ENCODE data around the gene CPXM2.
"Not testable (repeated sequence)": the region's sequence is repeated elsewhere in the genome, so short reads cannot be mapped to it uniquely, and the experiment has no call there.

The CPXM2 gene

DNA sequence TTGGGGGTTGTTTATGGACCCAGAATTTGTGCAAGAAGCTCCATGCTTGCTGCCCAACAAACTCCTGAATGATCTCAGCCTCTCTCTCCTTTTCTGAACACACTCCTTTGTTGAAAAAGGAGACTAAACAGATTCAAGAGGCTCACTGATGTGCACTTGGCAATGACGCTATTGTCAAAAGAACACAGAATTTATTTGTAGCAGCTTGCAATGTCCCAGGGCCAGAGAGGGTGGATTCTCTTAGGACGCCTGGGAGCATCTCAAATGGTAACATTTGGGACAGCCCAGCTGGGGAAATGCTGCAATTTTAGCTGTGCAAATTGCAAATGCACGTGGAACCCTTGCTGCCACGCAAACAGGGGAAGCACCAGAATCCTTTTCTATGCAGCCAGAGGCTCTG, 145.5 kb downstream of the CPXM2 start:
- FAIRE-seq: no peak

DNA sequence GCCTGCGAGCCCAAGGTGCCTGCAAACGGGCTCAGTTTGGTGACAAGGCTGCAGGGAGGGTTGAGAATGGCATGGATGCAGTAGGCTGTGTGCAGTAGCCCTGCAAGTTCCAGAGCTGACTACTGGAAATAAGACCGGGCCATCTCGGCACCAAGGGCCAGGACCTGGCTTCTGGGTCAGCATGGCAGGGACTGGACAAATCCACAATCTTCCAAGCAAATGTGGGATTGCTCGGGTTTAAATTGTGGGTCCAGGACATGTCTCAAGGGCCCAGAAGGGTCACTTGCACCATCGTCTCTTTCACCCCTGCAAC, 147.4 kb downstream of the CPXM2 start:
- DNase-seq (ENCODE audit: low spot score) (no peak), FAIRE-seq (no peak)

More for the DNA sequence above, 145.5 kb downstream of the CPXM2 start:
- no peak for DNase-seq (ENCODE audit: low spot score)

DNA sequence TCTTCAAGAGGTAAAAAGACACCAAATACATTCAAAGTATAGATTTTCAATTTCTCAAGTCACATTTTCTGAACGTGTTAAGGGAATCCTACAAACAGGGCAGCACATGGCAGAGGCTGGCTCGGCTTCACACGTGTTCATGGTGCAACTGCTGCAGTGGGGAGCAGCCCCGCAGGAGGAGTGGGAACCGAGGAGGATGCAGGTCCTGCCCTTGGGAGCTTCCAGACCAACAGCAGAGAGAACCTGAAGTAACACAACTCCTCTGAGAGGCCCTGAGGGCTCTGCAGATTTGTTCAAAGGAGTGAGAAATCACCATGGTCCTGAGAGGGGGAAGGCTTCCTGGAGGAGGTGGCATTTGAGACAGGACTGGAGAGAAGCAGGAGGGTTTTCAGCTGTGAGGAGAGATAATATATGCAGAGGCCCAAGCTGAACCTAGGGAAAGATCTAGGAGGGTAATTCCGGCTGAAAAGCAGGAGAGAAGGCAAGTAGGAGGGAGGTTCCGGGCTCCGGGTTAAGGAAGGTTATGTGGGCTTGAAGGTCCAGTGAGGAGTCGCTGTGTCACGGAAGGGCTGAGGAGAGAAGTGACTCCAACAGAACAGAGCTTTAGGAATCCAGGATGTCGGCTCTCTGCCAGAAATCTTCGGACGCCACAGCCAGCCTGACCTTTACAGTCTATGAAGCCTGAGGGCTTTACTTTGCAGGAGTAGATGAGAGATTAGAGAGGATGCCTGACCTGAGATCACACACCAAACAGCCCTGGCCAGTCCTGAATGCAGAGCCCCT, 148.0 kb downstream of the CPXM2 start:
- DNase-seq (ENCODE audit: low spot score): no peak
- no peak for FAIRE-seq

DNA sequence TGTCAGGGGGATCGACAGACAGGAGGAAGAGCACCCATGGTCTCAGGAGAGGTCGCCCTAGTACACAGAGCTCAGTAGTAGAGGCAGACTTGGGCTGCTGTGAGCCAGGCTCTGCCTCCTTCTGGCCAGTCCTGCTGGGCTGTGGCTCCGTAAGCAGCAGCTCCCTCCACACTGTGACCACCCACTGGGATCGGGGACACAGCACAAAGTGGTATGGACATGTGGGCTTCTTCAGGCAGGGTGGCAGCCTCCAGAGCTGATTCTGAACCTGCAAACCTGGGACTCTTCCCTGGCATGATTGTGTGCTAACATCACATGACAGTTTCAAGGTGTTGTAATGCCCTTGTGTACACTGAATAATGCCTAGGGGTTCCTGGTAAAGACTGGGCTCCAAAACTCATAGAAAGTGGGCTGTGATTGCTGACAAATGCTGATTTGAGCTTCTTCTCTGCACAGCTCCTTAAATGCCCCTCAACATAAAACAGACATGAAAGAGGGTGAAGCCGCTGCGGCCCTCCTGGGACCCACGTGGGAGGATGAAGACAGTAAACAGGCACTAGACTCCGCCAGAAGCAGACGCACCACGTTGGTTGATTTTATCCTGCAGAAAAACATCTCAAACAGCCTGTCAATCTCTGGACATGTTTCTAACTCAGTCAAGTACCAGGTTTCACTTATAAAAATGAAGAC, 148.7 kb downstream of the CPXM2 start:
- FAIRE-seq (no peak), DNase-seq (ENCODE audit: low spot score) (no peak)

DNA sequence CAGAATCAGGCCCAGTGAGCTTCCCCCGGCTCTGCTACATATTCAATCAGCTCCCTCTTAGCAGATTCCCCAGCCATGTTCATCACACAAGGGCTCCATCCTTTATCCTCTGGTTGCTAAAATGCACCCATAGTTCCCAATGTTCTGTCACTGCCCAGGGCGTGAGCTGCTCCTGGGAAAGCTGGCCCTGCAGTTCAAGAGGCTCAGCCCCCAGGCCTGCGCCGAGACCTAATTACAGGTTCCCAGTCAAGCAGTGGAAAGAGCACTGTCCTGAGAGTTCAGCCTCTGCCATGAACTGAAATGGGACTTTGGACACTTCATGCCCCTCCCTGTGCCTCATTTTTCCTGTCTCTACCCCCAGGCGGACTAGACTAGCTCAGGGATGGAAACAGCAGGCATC, 149.9 kb downstream of the CPXM2 start:
- FAIRE-seq (no peak), DNase-seq (ENCODE audit: low spot score) (no peak)

DNA sequence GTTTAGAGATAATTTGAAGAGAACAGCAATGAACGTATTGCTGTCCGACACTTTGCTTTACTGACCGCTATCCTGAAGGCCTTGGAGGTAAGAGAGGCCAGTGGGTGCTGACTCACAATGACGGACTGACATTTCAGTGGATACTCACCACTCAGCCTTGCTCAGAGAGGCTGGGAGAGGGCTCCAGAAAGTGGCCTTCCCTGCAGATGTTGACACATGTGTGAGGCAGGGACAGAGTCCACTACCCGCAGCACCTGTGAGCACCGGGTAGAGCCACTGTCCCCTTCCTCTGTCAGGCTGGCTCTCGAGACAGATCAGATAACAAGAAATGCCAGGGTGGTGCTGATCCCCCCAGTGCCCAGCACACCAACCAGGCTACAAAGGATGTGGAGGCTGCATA, 150.5 kb downstream of the CPXM2 start:
- FAIRE-seq: no peak
- DNase-seq (ENCODE audit: low spot score): no peak

DNA sequence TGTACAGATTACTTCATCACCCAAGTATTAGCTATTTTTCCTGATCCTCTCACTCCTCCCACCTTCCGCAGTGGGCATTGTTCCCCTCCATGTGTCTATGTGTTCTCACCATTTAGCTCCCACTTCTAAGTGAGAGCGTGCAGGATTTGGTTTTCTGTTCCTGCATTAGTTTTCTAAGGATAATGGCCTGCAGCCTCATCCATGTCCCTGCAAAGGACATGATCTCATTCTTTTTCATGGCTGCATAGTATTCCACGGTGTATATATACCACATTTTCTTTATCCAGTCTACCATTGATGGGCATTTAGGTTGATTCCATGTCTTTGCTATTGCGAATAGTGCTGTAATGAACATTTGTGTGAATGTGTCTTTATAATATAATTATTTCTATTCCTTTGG, 154.7 kb downstream of the CPXM2 start:
- not testable (repeated sequence) for FAIRE-seq; DNase-seq (ENCODE audit: low spot score)

DNA sequence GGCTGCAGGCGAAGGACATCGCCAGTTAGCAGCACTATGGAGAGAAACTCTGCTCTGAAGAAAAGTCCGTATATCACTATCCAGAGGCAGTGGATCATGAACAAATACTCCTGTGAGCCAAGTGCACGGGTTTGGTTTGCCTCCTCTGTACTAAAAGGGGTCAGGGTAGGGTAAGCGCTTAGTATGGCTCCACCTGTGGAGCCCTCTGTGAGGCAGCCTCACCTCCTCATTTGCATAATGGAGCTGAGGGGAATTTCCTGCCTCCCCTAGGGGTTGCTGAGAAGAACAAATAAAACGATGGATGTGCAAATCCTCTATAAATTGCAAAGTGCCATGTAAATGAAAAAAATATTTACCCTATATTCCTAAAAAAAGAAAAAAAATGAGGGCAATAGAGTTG, 162.1 kb downstream of the CPXM2 start:
- FAIRE-seq (no peak), DNase-seq (ENCODE audit: low spot score) (no peak)

DNA sequence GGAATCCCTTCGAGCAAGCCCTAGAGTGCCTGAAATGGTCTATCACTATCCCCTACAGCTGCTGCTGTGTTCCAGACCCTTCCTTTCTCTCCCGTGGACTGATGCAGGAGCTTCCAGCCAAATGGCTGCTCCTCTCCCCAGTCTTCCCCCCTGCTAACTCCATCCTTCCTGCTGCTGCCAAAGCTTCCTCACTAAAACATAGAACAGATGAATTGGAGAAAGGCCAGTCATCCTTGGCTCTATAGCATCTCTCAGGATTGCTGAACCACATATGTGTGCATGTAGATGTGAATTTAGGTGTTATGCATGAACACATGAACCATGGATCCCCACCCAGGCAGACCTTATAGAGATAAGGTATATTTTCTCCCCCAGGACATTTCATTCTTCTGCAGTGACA, 164.8 kb downstream of the CPXM2 start:
- FAIRE-seq (no peak), DNase-seq (ENCODE audit: low spot score) (no peak)

DNA sequence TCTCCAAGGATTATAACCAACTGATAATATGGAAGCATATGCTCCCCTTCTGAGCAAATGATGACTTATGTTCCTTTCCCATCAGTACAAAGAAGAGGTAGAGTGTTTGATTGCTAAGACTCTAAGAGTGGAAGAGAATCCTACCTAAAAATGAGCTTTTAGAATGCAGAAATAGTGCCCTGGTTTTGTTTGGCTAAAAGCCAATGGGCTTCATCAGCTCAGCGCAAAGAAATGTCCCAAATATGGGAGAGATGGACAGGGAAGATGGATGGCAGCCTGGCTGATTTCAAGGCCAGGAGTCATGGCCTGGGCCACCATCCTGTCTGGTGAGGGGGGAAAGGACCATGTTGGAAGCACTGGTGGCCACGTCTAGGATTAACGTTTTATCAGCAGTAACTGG, 165.2 kb downstream of the CPXM2 start:
- DNase-seq (ENCODE audit: low spot score): no peak
- peak; percentile 52 for FAIRE-seq

DNA sequence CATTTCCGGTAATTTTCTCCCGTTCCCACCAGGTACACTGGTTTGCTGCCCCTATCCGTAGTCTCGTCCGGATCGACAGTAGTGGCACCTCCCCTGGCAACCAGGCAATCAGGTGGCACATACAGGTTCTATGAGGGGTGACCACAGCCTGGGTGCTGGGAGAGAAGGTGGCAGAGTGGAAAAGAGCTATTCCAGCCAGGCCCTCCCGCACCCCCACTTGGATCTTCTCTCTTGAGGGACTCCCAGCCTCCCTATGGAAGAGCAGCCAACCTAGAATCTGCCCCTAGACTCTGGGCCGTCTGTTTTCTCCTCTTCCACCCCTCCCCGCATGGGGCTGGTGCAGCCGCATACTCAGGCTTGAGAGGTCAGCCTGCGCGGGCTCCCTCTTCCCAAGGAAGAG, 166.9 kb downstream of the CPXM2 start:
- DNase-seq (ENCODE audit: low spot score): no peak
- FAIRE-seq: no peak

DNA sequence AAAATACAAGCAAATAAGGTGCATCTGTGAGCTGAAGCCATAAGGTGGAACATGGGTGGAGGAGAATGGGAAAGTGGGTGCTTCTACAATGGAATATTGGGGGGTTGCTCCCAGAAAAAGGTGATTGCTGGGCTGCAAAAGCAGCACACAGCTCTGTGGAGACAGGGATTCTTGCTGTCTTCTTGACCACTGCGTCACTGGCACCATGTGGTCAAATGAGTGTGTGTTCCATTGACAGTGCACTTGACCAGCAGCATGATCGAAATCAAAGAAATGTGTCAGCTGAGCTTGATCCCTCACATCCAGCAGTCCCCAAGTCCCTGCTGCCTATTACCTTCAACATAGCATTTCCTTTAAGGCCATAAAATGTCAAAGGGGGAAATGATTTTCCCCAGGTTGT, 169.3 kb downstream of the CPXM2 start:
- DNase-seq (ENCODE audit: low spot score) (no peak), FAIRE-seq (no peak)

DNA sequence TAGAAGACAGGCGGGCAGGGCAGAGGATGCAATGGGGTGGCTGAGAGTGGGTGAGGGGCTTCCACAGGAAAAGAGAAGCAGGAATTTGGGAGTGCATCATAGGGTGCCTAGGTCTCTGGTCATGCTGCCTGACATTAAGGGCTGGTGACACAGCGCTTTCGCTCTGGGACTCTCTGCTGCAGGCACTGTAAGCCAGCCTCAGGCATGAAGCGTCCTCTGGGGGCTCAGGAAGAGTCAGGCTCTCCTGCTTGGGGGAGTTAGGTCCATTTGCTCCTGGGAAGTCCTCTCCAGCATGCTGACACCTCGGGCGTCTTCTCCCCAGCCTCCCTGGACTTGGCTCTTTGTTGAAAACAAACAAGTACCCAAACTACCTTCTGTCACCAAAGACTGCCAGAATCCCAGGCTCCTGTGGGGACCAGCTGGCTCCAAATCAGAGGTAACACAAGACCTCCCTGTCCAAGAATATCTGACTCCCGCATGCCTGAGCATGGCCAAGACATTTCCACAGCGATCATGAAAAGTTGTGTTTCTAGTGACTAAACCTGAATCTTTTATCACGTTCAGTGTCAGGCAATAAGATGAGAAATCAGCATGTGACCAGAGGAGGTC, 170.1 kb downstream of the CPXM2 start:
- DNase-seq (ENCODE audit: low spot score): no peak
- FAIRE-seq: no peak

DNA sequence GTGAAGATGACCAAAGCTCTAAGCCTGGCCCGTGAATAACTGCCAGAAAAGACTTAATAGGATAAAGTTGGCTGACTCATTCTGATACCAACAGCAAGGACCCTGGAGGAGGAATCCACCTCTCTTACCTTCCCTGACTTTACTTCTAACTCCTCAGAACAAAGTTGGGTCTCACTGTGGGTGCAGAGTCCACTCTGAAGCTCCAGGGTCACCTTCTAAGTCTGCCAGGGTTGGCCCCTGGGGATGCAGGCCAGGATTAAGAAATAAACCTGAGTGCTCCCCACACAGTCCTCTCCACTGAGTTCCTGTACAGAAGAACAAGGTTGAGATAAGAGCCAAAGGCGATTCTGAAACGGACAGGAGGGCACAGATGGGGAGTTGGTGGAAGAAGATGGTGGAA, 171.1 kb downstream of the CPXM2 start:
- no peak for FAIRE-seq
- DNase-seq (ENCODE audit: low spot score): no peak

DNA sequence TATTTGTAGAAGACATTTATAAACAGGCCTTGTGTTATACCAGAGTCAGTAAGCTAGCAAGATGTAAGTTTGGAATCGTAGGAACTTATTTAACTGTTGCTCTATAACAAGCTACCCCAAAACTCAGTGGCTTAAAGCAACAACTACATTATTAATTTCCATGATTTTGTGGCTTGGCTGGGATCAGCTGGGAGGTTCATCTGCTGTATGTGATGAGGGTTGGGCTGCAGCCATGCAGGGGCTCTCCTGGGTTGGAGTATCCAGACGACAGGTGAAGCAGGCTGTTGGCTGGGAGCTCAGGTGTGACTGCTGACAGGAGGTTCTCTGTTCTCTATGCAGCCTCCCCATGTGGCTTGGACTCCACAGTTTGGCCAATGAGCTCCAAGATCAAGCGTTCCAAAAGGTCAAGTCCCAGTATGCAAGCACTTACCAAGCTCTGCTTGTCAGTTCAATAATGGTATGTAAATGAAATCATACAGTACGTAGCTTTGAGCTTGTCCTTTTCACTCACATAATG, 173.0 kb downstream of the CPXM2 start:
- no peak for FAIRE-seq
- DNase-seq (ENCODE audit: low spot score): no peak

DNA sequence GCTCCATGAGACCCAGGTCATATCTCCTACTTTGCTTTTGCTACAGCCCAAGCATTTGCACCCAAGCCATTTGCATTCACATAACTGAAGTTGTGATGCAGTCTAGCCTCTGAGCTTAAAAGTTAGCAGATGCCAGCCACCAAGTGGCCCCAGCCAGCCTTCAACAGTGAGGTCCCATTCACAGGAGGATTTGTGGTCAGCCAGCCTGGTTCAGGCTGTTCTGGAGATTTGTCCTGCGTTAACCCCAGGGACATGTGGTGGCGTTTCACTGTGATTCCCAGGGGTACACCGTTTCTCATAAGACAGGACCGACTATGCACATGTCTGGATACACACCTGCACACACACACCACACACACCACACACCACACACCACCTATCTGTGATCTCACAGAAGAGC, 174.3 kb downstream of the CPXM2 start:
- FAIRE-seq (no peak), DNase-seq (ENCODE audit: low spot score) (no peak)

DNA sequence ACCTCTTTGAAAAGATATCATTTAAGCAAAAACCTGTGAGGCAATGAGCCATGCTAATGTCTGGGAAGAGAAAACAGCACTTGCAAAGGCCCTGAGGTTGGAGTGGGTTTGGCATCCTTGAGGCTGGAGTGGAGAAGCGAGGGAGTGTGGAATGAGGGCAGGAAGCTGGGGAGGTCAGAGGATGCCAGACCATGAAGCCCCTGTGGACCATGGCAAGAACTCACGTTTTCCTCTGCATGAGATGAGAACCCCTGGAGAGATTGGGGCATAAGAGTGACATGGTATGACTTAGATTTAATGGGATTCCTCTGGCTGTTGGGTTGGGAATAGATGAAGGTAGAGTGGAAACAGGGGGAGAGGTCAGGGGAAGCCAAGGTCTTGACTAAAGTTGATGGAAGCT, 176.1 kb downstream of the CPXM2 start:
- FAIRE-seq (no peak), DNase-seq (ENCODE audit: low spot score) (no peak)

DNA sequence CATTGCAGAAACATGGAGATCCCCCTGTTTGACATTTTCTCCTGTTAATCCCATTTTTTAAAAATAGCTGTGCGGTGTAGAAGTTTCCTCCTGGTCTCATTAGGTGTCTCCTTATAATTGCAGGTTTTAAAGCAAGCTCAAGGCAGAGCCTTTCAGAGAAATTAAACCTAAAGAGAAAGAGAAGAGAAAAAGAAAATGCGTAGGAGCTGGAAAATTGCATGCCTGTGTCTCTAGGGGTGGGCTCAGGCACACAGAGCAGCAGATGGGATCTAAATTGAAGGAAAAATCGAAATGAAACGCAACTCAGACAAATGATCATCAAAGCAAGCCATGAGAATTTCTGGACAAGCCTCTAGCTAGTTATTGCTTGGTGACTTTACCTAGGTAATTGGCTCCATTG, 185.4 kb downstream of the CPXM2 start:
- DNase-seq (ENCODE audit: low spot score): no peak
- FAIRE-seq: no peak

DNA sequence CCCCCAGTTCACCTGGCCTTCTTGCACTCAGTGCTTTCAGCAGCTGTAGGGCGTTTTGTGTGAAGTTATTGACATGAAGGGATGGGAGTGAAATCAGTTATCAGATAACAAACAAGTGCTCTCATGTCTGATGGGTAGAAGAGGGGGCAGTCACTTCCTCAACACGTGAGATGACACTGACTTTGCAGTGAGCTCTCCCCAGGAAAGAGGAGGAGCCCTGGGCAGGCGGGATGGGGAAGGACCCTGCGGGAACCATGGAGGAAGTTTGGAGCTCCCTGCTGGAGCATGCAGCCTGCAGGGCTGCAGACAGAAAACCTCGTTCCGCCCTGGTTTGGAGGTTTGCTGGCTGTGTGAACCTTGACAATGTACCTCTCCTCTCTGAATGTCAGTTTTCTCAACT, 186.8 kb downstream of the CPXM2 start:
- DNase-seq (ENCODE audit: low spot score): no peak
- FAIRE-seq: no peak

DNA sequence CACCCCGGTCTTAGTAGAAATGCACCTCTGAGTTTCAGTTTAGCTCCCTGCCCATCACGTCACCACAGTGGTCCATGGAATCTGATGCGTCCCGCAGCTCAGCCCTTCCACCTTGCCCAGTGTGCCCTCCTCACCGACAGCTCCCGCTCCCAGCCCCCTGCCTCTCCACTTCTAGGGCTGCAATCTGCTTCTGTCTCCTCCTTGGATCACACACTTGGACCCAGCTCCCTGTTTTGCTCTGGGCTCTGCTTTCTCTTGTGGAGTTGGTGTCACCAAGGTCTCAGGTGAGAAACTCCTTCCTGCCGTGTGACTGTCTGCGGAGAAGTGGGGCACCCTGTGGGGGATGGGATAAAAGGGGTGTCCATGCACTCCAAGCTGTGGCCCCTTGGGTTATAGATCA, 187.5 kb downstream of the CPXM2 start:
- DNase-seq (ENCODE audit: low spot score) (no peak), FAIRE-seq (no peak)

DNA sequence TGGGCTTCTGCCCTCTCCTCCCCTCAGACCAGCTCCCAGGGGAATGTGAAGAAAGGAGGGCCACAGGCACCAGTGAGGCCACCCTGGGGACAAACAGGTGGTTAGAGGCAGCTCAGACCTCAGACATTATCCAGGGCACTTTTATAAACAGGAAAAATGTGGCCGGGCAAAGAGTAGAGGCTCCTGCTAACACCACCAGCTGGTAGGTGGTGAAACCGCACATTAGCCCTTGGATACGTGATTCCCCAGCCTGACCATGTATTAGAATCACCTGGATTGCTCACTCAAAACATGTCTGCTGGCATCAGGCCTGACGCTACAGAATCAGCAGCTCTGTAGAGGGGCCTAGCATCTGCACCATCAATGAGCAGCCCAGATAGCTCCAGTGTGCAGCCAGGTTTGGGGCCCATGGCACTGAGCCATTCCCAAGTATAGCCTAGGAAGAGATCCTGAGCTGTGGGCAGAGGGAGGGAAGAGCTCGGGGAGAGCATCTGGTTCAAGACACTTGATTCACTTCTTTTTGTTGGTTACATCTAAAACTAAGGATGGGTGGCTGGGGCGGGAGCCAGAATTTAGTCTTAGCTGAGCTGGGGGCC, 188.3 kb downstream of the CPXM2 start:
- FAIRE-seq: no peak

More for the DNA sequence above, 188.3 kb downstream of the CPXM2 start:
- DNase-seq (ENCODE audit: low spot score): no peak
